GM21576 (cell line): ENCODE measurements around the gene LIPN.

Experiments
- ATAC-seq: cut with Tn5 transposase; IDR thresholded peaks from one replicate; pipeline ENCODE4 v1.9.1; 2021; ENCODE audit warnings: mild to moderate bottlenecking, moderate library complexity; ENCODE audit not compliant: unreplicated experiment

The LIPN gene

GRCh38 chr10:88783724-88784123 is 23.9 kb downstream of the LIPN start:
- ATAC-seq: no peak

DNA sequence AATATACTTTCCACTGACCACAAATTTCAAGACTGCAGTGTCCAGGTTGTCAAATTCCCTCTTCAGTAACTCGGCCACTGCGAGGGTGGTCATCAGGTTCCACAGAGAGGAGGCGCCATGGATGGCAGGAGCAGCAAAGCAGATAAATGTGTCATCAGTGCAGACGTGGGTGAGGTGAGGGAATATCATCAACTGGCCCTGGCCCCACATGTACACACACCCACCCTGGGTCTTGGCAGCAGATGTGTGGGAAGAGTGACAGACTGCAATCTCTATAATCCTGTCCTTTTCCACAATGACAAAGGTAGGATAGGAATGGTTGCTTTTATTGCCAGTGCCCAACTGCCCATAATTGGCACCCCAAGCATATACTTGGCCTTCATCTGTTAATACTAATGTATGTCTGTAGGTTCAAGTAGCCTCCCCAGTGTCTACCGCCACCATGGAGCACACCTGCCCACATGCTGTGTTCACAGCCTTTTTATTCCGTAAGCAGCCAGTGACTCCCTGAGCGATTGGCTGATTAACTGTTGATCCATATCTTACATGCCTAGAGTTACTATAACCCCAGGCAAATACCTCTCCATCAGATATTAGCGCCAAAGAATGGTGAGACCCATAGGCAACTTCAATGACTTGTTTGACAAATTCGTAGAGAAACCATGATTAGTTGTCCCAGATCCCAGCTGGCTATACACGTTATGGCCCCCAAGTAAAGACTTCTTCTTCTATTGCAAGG is 26.4 kb downstream of the LIPN start:
- no peak for ATAC-seq

- ATAC-seq: no peak
These were observed 27.6 kb downstream of the LIPN start for GRCh38 chr10:88787463-88787862.

GRCh38 chr10:88788924-88789323 is 29.1 kb downstream of the LIPN start:
- ATAC-seq: no peak

DNA sequence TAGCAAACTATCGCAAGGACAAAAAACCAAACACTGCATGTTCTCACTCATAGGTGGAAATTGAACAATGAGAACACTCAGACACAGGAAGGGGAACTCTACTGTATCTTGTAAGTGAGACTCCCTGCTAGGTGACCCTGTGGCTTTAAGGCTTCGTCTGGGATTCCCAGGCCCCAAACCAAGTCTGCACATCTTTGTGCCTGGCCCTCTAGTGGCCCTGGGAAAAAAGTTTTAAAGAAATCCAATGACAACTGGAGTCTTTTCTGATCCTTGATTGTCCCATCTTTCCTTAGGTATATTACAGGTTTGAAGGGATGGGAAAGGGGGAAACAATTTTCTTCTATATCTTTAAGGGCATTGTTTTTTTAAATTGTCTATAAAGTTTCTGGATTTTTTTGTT is 32.1 kb downstream of the LIPN start:
- ATAC-seq: no peak

GRCh38 chr10:88792661-88793060 is 32.8 kb downstream of the LIPN start:
- no peak for ATAC-seq

DNA sequence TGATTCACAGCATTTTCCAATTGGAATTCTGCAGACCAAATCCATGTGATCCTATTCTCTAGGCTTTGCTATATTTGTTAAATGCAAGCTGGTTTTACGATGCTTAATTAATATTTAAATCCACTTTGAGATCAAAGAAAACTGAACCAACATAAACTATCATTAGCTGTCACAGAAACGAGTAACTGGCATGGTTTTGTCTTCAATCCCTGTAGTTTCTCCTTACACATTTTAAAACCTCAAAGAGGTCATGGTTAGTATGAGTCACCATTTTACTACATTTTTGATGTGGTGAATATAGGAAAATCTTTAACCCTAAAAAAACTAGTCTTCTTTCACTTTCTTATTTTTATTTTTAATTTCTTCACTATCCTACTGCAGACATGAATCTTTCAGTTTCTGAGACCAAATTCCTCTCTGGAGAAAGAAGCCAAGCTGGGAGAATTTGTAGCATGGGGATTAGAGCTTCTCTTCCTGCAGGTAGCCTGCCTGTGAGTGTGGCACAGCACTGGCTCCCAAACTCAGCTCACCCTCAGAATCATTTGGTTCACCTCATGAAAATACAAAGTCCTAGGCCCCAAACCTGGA is 34.0 kb downstream of the LIPN start:
- ATAC-seq: no peak

- no peak for ATAC-seq
These were observed 34.9 kb downstream of the LIPN start for GRCh38 chr10:88794731-88795130.

GRCh38 chr10:88800152-88801125 is 40.6 kb downstream of the LIPN start:
- no peak for ATAC-seq

- ATAC-seq: no peak
These were observed 42.9 kb downstream of the LIPN start, which contains the start of gene LIPM for GRCh38 chr10:88802523-88803285. Gene LIPM (plus strand): TSS chr10:88802730. CDS start chr10:88802897, 167 bp downstream.

GRCh38 chr10:88803641-88804040 is 43.8 kb downstream of the LIPN start:
- ATAC-seq: no peak

DNA sequence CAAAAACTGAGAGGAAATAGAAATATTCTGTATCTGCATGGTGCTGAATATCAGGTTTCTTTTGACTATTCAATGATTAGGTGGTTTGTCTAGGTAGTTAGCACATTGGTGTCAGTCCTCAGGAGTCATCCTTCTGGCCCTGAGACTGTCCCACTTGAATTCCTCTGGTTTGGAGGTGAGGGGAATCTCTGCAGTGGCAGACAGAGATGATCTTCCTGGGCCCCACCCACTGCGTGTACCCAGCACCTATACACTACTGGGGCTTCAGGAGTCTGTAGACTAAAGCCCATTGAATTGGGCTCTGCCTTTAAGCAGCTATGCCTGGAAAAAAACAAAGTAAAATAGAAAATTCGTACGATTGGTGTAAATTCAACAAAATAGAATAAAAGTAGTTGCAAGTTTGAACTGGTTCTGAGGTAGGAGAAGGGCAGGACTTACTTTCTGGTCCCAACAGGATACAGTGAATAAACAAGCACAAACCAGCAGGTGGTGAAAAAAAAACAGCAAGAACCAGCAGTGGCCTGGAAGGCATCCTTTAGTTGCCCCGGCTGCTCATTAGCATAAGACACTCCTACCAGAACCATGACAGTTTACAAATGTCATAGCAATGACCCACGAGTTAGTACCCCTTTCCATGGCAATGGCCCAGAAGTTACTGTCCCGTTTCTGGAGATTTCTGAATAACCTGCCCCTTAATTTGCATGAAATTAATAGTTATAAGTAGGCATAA is 44.4 kb downstream of the LIPN start:
- no peak for ATAC-seq

GRCh38 chr10:88805361-88805760 is 45.5 kb downstream of the LIPN start:
- ATAC-seq: no peak

GRCh38 chr10:88805924-88806323 is 46.1 kb downstream of the LIPN start:
- ATAC-seq: no peak

DNA sequence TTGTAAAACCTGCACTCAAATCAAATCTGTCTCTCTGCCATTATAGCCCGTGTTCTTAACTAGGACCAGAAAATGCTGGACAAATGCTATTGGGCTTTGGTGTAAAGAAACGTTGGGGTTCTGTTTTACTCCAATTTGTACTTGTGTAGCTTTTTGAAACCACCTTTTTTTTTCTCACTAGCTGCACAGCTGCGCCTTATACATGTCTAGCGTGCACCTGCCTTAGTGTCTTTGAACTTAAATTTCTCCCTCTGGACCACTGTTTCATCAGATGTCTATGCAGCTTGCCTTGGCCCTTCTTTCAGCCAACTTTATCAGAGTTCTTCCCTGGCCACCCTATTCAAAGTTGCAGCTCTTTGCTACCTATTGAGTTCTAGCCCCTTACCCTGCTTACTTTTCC is 49.8 kb downstream of the LIPN start:
- ATAC-seq: no peak

DNA sequence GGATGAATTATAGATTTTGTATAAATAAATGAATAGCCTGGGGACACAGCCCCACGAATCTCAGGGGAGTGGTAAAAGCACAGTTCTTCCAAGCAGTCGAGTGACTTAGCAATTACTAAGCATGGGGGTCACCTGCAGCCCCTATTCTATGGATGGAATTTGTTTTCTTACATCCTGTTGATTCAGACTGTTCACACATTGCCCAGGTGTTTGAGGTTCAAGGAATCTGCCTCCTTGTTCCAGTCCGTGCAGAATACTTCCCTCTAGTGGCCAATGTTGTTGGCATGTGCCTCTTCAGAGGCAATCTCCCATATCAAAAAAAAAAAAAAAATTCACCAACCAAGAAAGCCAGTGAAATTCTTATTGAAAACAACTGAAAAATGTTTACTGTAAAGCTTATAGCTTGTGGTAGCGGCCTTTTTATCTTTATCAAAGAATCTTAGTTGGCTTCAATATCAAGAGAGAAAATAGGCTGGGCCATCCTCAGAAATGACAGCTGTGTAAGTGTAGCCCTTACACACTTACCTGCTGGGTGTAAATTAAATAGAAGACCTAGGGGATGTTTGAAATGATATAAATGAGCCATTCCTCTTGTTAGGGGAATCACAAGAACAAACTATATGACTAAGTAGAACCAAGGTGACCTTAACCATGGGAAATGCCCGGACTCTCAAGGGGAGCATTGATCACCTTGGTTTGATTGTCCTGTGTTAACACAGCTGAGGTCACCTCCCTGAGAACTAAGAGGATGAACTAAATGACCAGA is 50.6 kb downstream of the LIPN start:
- no peak for ATAC-seq

GRCh38 chr10:88813200-88813599 is 53.4 kb downstream of the LIPN start:
- no peak for ATAC-seq

DNA sequence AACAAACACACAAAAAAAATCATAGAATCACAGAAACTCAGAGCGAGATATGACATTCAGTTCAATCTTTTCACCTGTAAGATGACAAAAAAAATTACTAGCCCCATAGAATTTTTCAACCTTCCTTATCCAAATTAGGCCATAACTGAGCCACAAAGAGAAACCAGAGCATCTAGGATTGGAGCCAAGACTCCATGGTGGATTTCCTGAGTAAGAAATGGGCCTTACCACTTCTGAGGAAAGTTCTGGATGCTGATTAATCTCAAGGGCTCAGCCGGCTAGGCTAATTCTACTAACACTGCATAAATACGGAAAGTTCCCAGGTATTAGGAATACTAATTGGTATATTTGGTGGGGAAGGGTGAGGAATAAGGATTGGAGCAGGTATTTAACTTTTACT is 59.5 kb downstream of the LIPN start:
- ATAC-seq: no peak

DNA sequence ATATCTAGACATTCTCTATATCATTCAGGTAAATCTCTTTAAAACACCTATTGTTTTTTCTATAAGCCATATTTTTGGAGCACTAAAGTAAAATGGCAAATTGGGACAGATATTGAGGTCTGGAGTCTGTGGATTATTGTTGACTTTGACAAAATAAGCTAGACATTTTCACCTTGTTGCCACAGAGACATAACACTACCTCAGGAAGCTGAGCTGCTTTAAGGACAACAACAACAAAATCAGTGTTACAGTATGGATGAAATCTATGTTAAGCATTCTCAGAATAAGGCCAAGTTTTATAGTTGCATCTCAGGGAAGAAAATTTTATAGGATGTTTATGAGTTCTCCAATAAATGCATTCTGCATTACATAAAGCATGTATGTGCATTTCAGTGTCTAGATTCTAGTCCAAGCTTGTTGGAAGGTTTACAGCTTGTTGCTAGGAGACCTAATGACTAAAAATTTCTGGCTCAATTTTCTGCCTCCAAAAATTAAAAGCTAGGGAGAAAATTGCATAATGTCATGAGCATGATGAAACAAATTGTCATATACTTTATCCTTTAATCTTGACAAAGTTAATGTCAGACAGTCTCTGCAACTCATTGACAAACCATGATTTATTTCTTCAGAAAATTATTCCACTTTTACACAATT is 61.1 kb downstream of the LIPN start:
- no peak for ATAC-seq
